ENCODE measurements around the gene LASP1NB.
"Not testable (repeated sequence)": the region's sequence is repeated elsewhere in the genome, so short reads cannot be mapped to it uniquely, and the experiment has no call there.

Gene LASP1NB

GRCh38 chr17:38921756-38922411 is 3.5 kb upstream of the LASP1NB start:
- Histone ChIP-seq H3K27me3 (ENCODE audit: insufficient read depth, low read depth) (no peaks in the 10 kb centered on the region), H3K9me3 (ENCODE audit: insufficient read depth, low read depth) (no peaks in the 10 kb centered on the region), H2AFZ (no peak overlapping the region), H3F3A (ENCODE audit: insufficient read depth, low read depth) (peaks cover 57% of the 10 kb centered on the region), H3K36me3 (ENCODE audit: low read depth) (peaks cover 13% of the 10 kb centered on the region; the same call in 1 of the 2 replicates), H3K79me2 (ENCODE audit: low read depth) (no peaks in the 10 kb centered on the region), H3K4me1 (replicated peaks; ENCODE audit: insufficient read depth) (no peaks in the 10 kb centered on the region), H3K27ac (peak overlapping the region; percentile 18; the same call in 1 of the 2 replicates), H4K20me1 (ENCODE audit: insufficient read depth) (peaks cover 16% of the 10 kb centered on the region), H3K9me2 (ENCODE audit: insufficient read depth) (no peaks in the 10 kb centered on the region), H3K4me3 (no peak overlapping the region), H3K4me2 (no peak overlapping the region)
- no TSS peak for BruUV-seq (replicated peaks)
- POLR2A ChIA-PET (ENCODE audit: unreplicated experiment) = interaction anchor here (0.6 kb wide), 2 partner anchors 42 to 161 kb away, joined by 3 to 4 read pairs; no protein-coding TSS in a partner anchor
- intact Hi-C loops (cut with micrococcal nuclease; ENCODE audit: unreplicated experiment) = loop anchor here (5.0 kb wide), 2 partner anchors 35 to 230 kb away; partner anchors contain the start of gene PLXDC1
- TF ChIP-seq EZH2 (IDR thresholded peaks at IDR 0.05; ENCODE audit: low read depth) = no peak
- no peak for TF ChIP-seq CTCF (conservative IDR thresholded peaks at IDR 0.05)
- CTCF ChIA-PET = interaction anchor here (0.9 to 1.1 kb wide), 2 partner anchors 36 to 71 kb away, joined by 3 read pairs; no protein-coding TSS in a partner anchor
- no peak for DNase-seq

GRCh38 chr17:38922538-38923297 is 2.7 kb upstream of the LASP1NB start:
- peaks cover 9% of the 10 kb centered on the region; the same call in 1 of the 2 replicates for H3K36me3 ChIP-seq (ENCODE audit: low read depth)
- TF ChIP-seq EZH2 (IDR thresholded peaks at IDR 0.05; ENCODE audit: low read depth) (no peak), CTCF (conservative IDR thresholded peaks at IDR 0.05) (no peak)
- no peaks in the 10 kb centered on the region for H3K79me2 ChIP-seq (ENCODE audit: low read depth)
- intact Hi-C loops (cut with micrococcal nuclease; ENCODE audit: unreplicated experiment) = loop anchor here (5.0 kb wide), 2 partner anchors 35 to 230 kb away; partner anchors contain the start of gene PLXDC1
- H2AFZ ChIP-seq = no peak overlapping the region
- CTCF ChIA-PET = interaction anchor here (0.9 to 1.1 kb wide), 2 partner anchors 35 to 71 kb away, joined by 3 read pairs; no protein-coding TSS in a partner anchor
- no peak overlapping the region for H3K4me2 ChIP-seq
- BruUV-seq (replicated peaks) = no TSS peak
- peaks cover 8% of the 10 kb centered on the region for H4K20me1 ChIP-seq (ENCODE audit: insufficient read depth)
- H3F3A ChIP-seq (ENCODE audit: insufficient read depth, low read depth) = peaks cover 50% of the 10 kb centered on the region
- H3K4me3 ChIP-seq = no peak overlapping the region
- no peaks in the 10 kb centered on the region for H3K9me2 ChIP-seq (ENCODE audit: insufficient read depth)
- peak overlapping the region; percentile 18; the same call in 1 of the 2 replicates for H3K27ac ChIP-seq
- DNase-seq = peak in 1 of 2 experiments; percentile 38
- no peaks in the 10 kb centered on the region for H3K9me3 ChIP-seq (ENCODE audit: insufficient read depth, low read depth)
- POLR2A ChIA-PET (ENCODE audit: unreplicated experiment) = interaction anchor here (0.6 kb wide), 1 partner anchor 277 kb away, joined by 4 read pairs; the partner anchor contains the start of gene RPL19
- H3K4me1 ChIP-seq (replicated peaks; ENCODE audit: insufficient read depth) = no peaks in the 10 kb centered on the region
- H3K27me3 ChIP-seq (ENCODE audit: insufficient read depth, low read depth) = no peaks in the 10 kb centered on the region

GRCh38 chr17:38926293-38927070 is 1.1 kb downstream of the LASP1NB start:
- no peak for TF ChIP-seq EZH2 (IDR thresholded peaks at IDR 0.05; ENCODE audit: low read depth)
- Histone ChIP-seq H4K20me1 (ENCODE audit: insufficient read depth) (peaks cover 3% of the 10 kb centered on the region; the same call in 1 of the 2 replicates), H3K4me3 (no peak overlapping the region), H3K27ac (0 out of 2 replicates have a peak overlapping the region, but pooled peaks have one; percentile 26), H3K27me3 (ENCODE audit: insufficient read depth, low read depth) (no peaks in the 10 kb centered on the region), H3K79me2 (ENCODE audit: low read depth) (no peaks in the 10 kb centered on the region), H3K9me2 (ENCODE audit: insufficient read depth) (no peaks in the 10 kb centered on the region), H3K36me3 (ENCODE audit: low read depth) (no peaks in the 10 kb centered on the region), H3K4me1 (replicated peaks; ENCODE audit: insufficient read depth) (no peaks in the 10 kb centered on the region), H3K4me2 (no peak overlapping the region), H3F3A (ENCODE audit: insufficient read depth, low read depth) (peaks cover 35% of the 10 kb centered on the region), H3K9me3 (ENCODE audit: insufficient read depth, low read depth) (no peaks in the 10 kb centered on the region), H2AFZ (no peak overlapping the region)
- BruUV-seq (replicated peaks) = no TSS peak
- intact Hi-C loops (cut with micrococcal nuclease; ENCODE audit: unreplicated experiment) = no loop called here
- ChIA-PET POLR2A (ENCODE audit: unreplicated experiment) (no interaction called here), CTCF (no interaction called here)
- no peak for DNase-seq

GRCh38 chr17:38930782-38931181 is 5.4 kb downstream of the LASP1NB start:
- POLR2A ChIA-PET (ENCODE audit: unreplicated experiment); H2AFZ ChIP-seq; H3K27me3 ChIP-seq (ENCODE audit: insufficient read depth, low read depth); H3K79me2 ChIP-seq (ENCODE audit: low read depth); H3K9me2 ChIP-seq (ENCODE audit: insufficient read depth); DNase-seq; intact Hi-C loops (cut with micrococcal nuclease; ENCODE audit: unreplicated experiment); H4K20me1 ChIP-seq (ENCODE audit: insufficient read depth); H3F3A ChIP-seq (ENCODE audit: insufficient read depth, low read depth); H3K4me1 ChIP-seq (replicated peaks; ENCODE audit: insufficient read depth); H3K9me3 ChIP-seq (ENCODE audit: insufficient read depth, low read depth); BruUV-seq (replicated peaks); H3K27ac ChIP-seq; H3K4me3 ChIP-seq; H3K36me3 ChIP-seq (ENCODE audit: low read depth); H3K4me2 ChIP-seq: not testable (repeated sequence)
- CTCF ChIA-PET = interaction anchor here (0.8 kb wide), 1 partner anchor 510 kb away, joined by 6 read pairs; no protein-coding TSS in a partner anchor

- H3K9me3 ChIP-seq (ENCODE audit: insufficient read depth, low read depth); BruUV-seq (replicated peaks); H3K36me3 ChIP-seq (ENCODE audit: low read depth); H3K9me2 ChIP-seq (ENCODE audit: insufficient read depth); H3K79me2 ChIP-seq (ENCODE audit: low read depth); H4K20me1 ChIP-seq (ENCODE audit: insufficient read depth); H3K27ac ChIP-seq; H3K4me2 ChIP-seq; H2AFZ ChIP-seq; H3F3A ChIP-seq (ENCODE audit: insufficient read depth, low read depth); POLR2A ChIA-PET (ENCODE audit: unreplicated experiment); H3K4me3 ChIP-seq; DNase-seq; intact Hi-C loops (cut with micrococcal nuclease; ENCODE audit: unreplicated experiment); H3K27me3 ChIP-seq (ENCODE audit: insufficient read depth, low read depth); H3K4me1 ChIP-seq (replicated peaks; ENCODE audit: insufficient read depth): not testable (repeated sequence)
- CTCF ChIA-PET = interaction anchor here (0.6 kb wide), 1 partner anchor 555 kb away, joined by 6 read pairs; no protein-coding TSS in a partner anchor
These were observed 8.5 kb downstream of the LASP1NB start for GRCh38 chr17:38933962-38934361.

Data from PC-9 (cell line).